SU-DHL-6 (cell line): ENCODE measurements around the gene CFAP68.

Source experiments
- H2AFZ ChIP-seq: fragments of 200-600 bp; sonication (generic); 2 replicates; pipeline ENCODE4 v1.6.1; 2014; ENCODE audit warnings: low read depth, mild to moderate bottlenecking, moderate library complexity, mixed read lengths, antibody characterized with exemption, low read length; ENCODE audit not compliant: severe bottlenecking
- H3F3A ChIP-seq: fragments of 200-600 bp; shearing (Covaris generic); 2 replicates; pipeline ENCODE4 v1.6.0; 2016; ENCODE audit warnings: antibody characterized with exemption, mild to moderate bottlenecking; ENCODE audit not compliant: insufficient read depth
- H3K27ac ChIP-seq: fragments of 200-600 bp; sonication (generic); 2 replicates; pipeline ENCODE4 v1.5.1; 2016; ENCODE audit warnings: low read depth, mild to moderate bottlenecking, low read length, moderate library complexity, mixed read lengths
- H3K27me3 ChIP-seq: fragments of 200-600 bp; sonication (generic), shearing (Covaris generic); 2 replicates; pipeline ENCODE4 v1.6.0; 2014; ENCODE audit warnings: mild to moderate bottlenecking, low read length
- H3K36me3 ChIP-seq: fragments of 200-600 bp; sonication (generic); 2 replicates; pipeline ENCODE4 v1.6.1; 2014; ENCODE audit warnings: mild to moderate bottlenecking, low read length, mixed read lengths
- H3K4me2 ChIP-seq: fragments of 300-600, 200-600 bp; shearing (Covaris generic), sonication (generic); 2 replicates; pipeline ENCODE4 v1.6.0; 2014; ENCODE audit warnings: low read length, low read depth, mild to moderate bottlenecking; ENCODE audit not compliant: poor library complexity, severe bottlenecking
- H3K4me3 ChIP-seq: fragments of 200-600 bp; sonication (generic); 2 replicates; pipeline ENCODE4 v1.5.1; 2014; ENCODE audit warnings: antibody characterized with exemption, low read length, mild to moderate bottlenecking, mixed read lengths; ENCODE audit not compliant: insufficient read depth, poor library complexity, severe bottlenecking
- H3K79me2 ChIP-seq: fragments of 200-600 bp; sonication (generic); 2 replicates; pipeline ENCODE4 v1.6.1; 2014; ENCODE audit warnings: mild to moderate bottlenecking, low read length, moderate library complexity; ENCODE audit not compliant: insufficient read depth
- H3K9ac ChIP-seq: fragments of 200-600 bp; sonication (generic); 2 replicates; pipeline ENCODE4 v1.7.0; 2014; ENCODE audit warnings: mild to moderate bottlenecking, low read length
- H3K9me2 ChIP-seq: fragments of 200-600 bp; sonication (generic); replicated peaks from 2 replicates; pipeline ENCODE4 v1.6.1; 2014; ENCODE audit warnings: low read length; ENCODE audit not compliant: insufficient read depth
- H3K9me3 ChIP-seq: fragments of 200-600 bp; sonication (generic); 2 replicates; pipeline ENCODE4 v1.6.1; 2014; ENCODE audit warnings: low read length, mixed read lengths; ENCODE audit not compliant: insufficient read depth
- H4K20me1 ChIP-seq: fragments of 200-600 bp; sonication (generic); 2 replicates; pipeline ENCODE4 v1.6.1; 2014; ENCODE audit warnings: low read depth, mild to moderate bottlenecking, antibody characterized with exemption, low read length, moderate library complexity, mixed read lengths
- CTCF ChIP-seq: fragments of 200-600 bp; sonication (generic); IDR thresholded peaks from one replicate; pipeline ENCODE4 v1.5.1; 2017; ENCODE audit warnings: antibody characterized with exemption, mild to moderate bottlenecking, low read length, moderate library complexity; ENCODE audit not compliant: insufficient read depth, poor library complexity, severe bottlenecking
- EZH2phosphoT487 ChIP-seq: fragments of 200-600 bp; sonication (generic), shearing (Covaris generic); conservative IDR thresholded peaks from 2 replicates; pipeline ENCODE4 v1.6.1; 2018; ENCODE audit warnings: mild to moderate bottlenecking, antibody characterized with exemption, low read length, moderate library complexity, mixed read lengths

The CFAP68 gene

GRCh38 chr11:111912535-111912934 lies 33.2 kb downstream of the CFAP68 start, which contains the start of gene HSPB2:
TSS of gene HSPB2 (plus strand) at chr11:111912734. CDS start at chr11:111912830, 96 bp downstream.
- H3K4me3 ChIP-seq = no peak within 1 kb of the TSS
- no peaks in the 10 kb centered on the region for H3K27me3 ChIP-seq
- H3F3A ChIP-seq = no peaks in the 10 kb centered on the region
- H3K36me3 ChIP-seq = no peaks in the 10 kb centered on the region
- H3K9ac ChIP-seq = no peak within 1 kb of the TSS
- TF ChIP-seq EZH2phosphoT487 = no peak
- no peak for TF ChIP-seq CTCF
- no peaks in the 10 kb centered on the region for H3K79me2 ChIP-seq
- H4K20me1 ChIP-seq = no peaks in the 10 kb centered on the region
- H2AFZ ChIP-seq = no peak within 1 kb of the TSS
- no peak within 1 kb of the TSS for H3K27ac ChIP-seq
- H3K9me2 ChIP-seq = no peaks in the 10 kb centered on the region
- H3K9me3 ChIP-seq = no peaks in the 10 kb centered on the region
- H3K4me2 ChIP-seq = no peak within 1 kb of the TSS

- no peaks in the 10 kb centered on the region for H3K9me2 ChIP-seq
- no peaks in the 10 kb centered on the region for H3K27me3 ChIP-seq
- TF ChIP-seq CTCF (no peak), EZH2phosphoT487 (no peak)
- H3K9me3 ChIP-seq = no peaks in the 10 kb centered on the region
- H3K27ac ChIP-seq = no peak overlapping the region
- no peak overlapping the region for H2AFZ ChIP-seq
- no peaks in the 10 kb centered on the region for H3K79me2 ChIP-seq
- H3K9ac ChIP-seq = no peak overlapping the region
- no peak overlapping the region for H3K4me2 ChIP-seq
- no peak overlapping the region for H3K4me3 ChIP-seq
- no peaks in the 10 kb centered on the region for H3K36me3 ChIP-seq
- no peaks in the 10 kb centered on the region for H3F3A ChIP-seq
- H4K20me1 ChIP-seq = no peaks in the 10 kb centered on the region
These were observed 33.9 kb downstream of the CFAP68 start for GRCh38 chr11:111913031-111913861.

GRCh38 chr11:111913997-111914396 lies 34.7 kb downstream of the CFAP68 start:
- H3K27me3 ChIP-seq = no peaks in the 10 kb centered on the region
- H3K79me2 ChIP-seq = no peaks in the 10 kb centered on the region
- no peaks in the 10 kb centered on the region for H4K20me1 ChIP-seq
- TF ChIP-seq CTCF (no peak), EZH2phosphoT487 (no peak)
- no peak overlapping the region for H2AFZ ChIP-seq
- H3F3A ChIP-seq = no peaks in the 10 kb centered on the region
- no peak overlapping the region for H3K27ac ChIP-seq
- H3K9me3 ChIP-seq = no peaks in the 10 kb centered on the region
- H3K36me3 ChIP-seq = no peaks in the 10 kb centered on the region
- no peak overlapping the region for H3K9ac ChIP-seq
- no peaks in the 10 kb centered on the region for H3K9me2 ChIP-seq
- no peak overlapping the region for H3K4me2 ChIP-seq
- H3K4me3 ChIP-seq = no peak overlapping the region
